Effector CD4-positive, alpha-beta T cell (primary cell): Measurements from ENCODE around the gene OPCML.

Experiments
- DNase-seq: peaks from one replicate; pipeline ENCODE4 v3.0.0-alpha.2; 2020

The OPCML gene

GRCh38 chr11:132872211-132872610 lies 660.1 kb downstream of the OPCML start:
- no peak for DNase-seq

- no peak for DNase-seq
Measured at GRCh38 chr11:132866783-132867545, 665.3 kb downstream of the OPCML start.

GRCh38 chr11:132865623-132866022 lies 666.7 kb downstream of the OPCML start:
- DNase-seq: no peak

DNA sequence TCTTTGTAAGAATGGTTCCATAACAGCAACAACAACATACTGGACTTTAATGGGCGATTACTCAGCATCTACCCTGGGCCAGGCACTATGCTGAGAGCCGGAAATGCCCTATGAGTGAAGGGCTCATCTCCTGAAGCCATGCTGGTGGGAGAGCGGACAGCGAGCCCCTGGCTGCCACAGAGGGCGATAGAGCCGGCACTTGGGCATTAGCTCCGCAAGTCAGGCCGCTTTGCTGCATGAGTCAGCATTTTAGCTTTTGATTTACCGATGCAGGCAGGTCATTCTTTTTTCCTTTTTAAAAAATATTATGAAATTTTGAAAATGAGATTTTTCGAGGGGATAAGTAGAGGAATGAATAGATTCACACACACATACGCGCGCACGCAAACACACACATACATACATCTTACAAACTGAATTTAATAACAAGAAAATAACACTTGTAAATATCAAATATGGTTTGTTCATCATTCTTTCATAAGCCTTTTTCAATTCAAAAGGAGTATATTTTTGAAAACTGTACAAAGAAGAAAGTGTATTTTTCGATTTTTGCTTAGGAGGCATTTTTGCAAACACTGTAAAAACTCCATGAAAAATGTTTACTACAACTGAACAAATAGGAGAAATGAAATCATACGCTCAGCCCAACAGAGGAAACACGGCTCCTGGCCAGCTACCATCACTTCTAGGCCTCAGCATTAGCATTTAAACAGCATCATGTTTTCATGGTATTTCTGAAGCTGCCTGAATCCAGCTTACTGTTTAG lies 667.3 kb downstream of the OPCML start:
- DNase-seq: no peak

- DNase-seq: no peak
Measured at GRCh38 chr11:132862933-132863332, 669.4 kb downstream of the OPCML start.

DNA sequence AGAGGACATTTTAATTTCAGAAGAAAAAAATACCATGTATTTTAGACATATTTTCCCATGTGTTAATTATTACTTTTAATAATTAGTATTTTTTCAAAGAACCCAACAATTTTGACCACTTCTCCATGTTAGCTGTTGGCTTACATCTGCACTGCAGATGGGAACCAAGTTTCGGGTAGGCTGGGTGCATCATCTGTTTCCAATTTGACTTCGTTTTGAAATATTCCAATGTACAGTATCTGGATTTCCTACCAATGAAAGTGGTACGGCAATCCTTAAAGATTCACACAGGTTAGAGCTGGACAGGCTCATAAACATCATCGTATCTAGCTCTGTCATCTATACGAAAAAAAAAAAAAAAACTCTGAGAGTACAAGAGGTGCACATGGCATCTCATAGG lies 670.2 kb downstream of the OPCML start:
- no peak for DNase-seq

DNA sequence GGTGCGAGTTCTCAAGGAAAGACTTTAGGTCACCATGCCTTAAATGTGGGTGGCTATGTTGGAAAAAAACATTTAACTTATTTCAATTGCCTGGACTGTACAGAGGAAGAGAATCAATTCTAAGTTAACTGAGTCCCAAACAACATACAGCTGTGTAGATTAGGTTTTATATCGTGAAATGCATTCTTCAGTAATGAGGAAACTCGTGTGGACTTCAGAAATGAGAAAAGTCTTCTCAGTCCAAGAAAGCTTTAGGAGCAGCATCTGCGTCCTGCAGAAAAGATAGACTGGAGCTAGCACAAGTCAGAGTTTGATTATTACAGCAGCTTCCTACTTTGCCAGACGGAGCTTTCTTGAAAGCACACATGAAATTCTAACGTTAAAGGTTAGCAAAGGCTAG lies 673.0 kb downstream of the OPCML start:
- no peak for DNase-seq

DNA sequence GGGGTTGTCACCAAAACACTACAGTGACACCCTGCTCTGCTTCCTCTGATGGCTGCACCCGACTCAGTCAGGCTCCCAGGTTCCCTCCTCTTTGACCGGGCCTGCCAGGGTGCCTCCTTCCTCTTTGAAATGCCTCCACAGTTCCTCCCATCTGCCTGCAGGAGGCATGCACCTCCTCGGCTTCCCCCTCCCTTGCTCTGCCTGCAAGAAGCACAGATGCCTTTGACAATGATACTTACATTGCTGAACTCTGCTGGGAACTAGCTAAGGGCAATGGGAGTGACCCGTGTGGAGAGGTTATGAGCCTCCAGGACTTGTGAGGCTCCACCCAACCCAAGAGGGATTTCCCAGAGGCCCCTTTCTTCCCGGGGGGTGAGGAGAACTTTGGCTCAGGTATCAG lies 674.1 kb downstream of the OPCML start:
- no peak for DNase-seq

GRCh38 chr11:132856032-132856431 lies 676.3 kb downstream of the OPCML start:
- no peak for DNase-seq

DNA sequence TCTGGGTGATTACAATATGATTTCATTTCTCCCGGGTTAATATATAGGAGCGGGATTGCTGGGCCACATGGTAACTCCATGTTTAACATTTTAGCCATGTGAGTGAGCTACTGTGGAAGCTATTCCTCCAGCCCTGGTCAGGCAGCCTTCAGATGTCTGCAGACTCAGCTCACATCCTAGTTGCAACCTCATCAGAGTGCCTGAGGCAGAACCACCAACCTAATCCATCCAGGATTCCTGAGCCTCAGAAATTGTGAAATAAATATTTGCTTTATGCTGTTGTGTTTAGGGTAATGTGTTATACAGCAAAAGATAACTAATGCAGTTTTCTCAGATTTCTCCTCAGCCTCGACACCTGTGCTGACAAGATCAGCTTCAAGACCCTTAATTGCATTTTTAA lies 676.8 kb downstream of the OPCML start:
- no peak for DNase-seq

DNA sequence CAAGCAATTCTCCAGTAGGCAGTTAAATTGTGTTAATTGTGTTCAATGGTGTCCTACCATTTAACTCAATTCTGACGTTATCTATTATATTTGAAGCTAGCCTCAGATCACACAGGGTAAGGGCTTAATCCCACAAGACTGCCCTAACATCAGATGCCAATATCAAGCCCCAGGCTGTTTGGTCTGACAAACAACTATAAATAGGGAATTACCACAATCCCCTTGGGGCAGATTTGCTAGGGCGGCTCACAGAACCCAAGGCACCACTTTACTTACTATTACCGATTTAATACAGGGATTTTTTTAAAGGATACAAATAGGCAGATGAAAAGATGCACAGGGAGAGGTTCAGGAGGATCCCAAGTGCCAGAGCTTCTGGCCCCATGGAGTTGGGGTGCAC lies 678.4 kb downstream of the OPCML start:
- no peak for DNase-seq

- DNase-seq: no peak
Measured at GRCh38 chr11:132852361-132852760, 679.9 kb downstream of the OPCML start.

GRCh38 chr11:132851247-132851646 lies 681.1 kb downstream of the OPCML start:
- DNase-seq: no peak

GRCh38 chr11:132850266-132850665 lies 682.0 kb downstream of the OPCML start:
- no peak for DNase-seq

DNA sequence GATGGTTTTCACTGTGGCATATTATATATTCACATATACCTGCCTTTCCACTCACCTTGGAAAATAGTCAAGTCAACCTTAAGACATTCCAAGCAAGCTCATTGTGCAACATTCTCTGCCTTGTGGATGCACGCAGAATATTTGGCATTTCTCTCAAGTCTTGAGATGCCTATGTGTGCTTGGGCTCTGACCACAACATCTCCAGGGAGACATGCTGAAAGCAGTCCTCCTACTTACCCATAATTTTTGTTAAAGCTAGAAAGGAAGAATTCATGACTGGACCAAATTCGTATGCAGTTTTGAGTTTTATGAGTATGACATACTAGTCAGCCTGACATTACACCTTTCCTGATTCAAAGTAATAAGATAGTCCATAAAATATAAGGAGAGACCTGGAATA lies 684.0 kb downstream of the OPCML start:
- DNase-seq: no peak

DNA sequence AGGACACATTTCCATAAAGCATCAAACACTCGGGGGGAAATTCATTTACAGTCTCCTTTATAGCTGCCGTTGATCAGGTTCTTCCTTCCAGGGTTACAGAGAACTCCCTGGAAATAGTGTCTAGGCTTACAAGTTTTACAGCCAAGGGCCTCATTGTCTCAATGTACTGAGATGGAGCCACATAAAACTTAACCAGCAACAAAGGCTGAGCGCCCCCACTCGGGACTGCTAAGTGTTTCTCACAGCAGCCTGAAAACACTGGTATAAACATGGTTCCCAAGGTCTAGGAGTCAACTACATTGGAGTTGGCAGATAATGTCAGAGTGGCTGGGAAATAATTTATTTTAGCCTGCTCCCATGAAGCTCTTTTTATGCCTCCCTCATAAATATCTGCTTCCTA lies 686.2 kb downstream of the OPCML start:
- no peak for DNase-seq

DNA sequence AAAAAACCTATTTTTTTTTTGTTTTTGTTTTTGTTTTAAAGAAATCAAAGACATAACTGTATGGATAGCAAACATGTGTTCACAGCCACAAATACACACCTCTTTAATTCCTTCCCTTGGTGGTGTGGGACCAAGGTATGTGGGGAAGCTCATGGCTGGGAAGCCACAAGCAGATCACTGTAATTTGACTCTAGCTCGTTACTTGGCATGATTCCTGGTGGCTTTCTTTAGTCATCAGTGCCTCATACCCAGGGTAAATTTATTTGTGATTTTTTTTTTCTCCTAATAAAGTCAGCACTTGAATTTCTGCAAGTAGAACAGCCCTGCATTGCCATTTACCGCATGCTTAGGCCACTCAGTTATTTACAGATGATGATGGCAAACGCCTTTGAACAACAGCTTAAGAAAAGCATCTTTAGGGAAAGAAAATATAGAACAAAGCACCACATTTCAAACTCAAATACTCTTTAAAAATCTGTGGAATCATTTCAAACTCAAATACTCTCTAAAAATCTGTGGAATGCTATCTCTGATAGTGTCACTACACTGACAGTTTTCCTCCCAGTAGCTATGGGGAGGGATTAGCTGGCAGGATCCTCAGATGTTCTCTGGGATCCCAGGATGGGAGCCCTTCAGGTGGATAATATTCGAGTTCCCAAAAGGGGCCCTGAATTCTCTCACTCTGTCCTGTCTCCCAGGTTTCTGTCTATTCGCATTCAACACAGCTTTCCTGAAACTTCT lies 687.2 kb downstream of the OPCML start:
- DNase-seq: no peak

- no peak for DNase-seq
Measured at GRCh38 chr11:132840660-132841059, 691.6 kb downstream of the OPCML start.

DNA sequence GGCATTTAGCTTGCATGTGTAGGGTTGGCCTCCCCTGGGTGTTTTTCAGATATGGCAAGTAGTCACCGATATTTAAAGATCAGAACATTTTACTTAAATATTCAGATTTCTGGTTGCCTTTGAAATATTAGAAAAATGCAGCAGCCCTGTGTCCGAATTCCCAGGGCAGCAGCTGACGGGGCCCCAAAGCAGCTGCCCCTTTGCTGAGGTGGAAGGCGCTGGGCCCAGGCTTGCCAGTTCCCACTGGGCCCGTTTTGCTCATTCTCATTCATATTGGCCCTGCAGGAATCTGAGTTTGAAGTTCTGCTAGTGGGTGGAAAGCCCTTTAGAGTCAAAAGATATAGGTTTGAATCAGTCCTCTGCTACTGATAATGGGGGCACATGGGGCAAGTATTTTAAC lies 692.1 kb downstream of the OPCML start:
- no peak for DNase-seq

- no peak for DNase-seq
Measured at GRCh38 chr11:132839236-132839945, 692.9 kb downstream of the OPCML start.

- no peak for DNase-seq
Measured at GRCh38 chr11:132838627-132839026, 693.7 kb downstream of the OPCML start.

DNA sequence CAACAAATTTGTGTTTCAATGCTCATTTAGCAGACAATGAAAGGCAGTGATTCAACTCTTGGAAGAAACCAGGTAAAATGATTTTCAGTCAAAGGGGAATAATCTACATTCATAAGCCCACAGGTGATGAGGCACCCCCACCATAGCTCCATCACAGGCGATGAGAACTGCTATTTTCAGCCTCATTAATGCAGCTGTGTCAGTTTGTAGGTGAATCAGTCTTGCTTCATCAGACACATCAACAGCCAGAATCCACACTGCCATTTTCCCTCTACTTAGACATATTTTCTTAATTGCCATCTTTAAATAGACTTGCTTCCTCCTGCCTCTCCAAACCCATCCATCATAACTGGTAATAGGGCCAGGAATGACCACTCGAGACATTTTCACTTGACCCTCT lies 701.0 kb downstream of the OPCML start:
- DNase-seq: no peak

GRCh38 chr11:132824642-132825041 lies 707.7 kb downstream of the OPCML start:
- no peak for DNase-seq
